GM18526 (cell line): Measurements from ENCODE around the gene IFNA4.

Source experiments
- POLR2A ChIP-seq: IDR thresholded peaks from 3 replicates; pipeline ENCODE4 v1.6.1; 2011; ENCODE audit not compliant: insufficient read length; ENCODE audit errors: extremely low read depth

IFNA4 gene

GRCh38 chr9:21154018-21154608 is 33.3 kb downstream of the IFNA4 start:
- TF ChIP-seq POLR2A, result no peak

DNA sequence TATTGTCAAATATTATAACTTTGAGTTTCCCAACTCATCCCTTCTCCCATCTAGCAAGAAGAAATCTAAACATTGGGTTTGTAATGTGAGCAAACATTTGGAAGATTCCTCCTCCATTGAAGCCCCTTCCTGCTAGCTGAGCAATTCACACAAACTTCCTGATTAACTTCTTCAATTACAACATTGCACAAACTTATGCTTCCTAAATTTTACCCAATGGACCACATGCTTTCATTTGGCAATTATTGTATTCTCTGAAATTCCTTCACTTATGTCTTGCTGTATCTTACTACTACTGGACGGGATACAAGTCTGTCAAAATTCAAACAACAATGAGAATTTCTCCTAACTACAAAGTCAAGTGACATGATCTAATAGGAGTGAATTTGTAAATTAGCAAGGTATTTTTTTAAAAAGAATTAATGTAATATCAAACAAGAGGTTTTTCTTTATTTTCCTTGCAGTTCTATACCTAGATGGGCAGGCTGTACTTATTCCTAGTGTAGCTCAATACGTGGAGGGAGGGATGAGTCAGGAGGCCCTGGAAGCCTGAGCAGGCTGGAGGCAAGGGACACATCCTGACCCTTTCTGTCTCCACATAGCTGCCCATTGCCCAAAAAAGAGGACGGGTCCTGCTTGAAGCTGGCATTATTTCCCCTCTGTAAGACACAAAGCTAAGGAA is 33.9 kb downstream of the IFNA4 start:
- TF ChIP-seq POLR2A, result no peak

GRCh38 chr9:21144603-21145002 is 42.8 kb downstream of the IFNA4 start:
- TF ChIP-seq POLR2A, result no peak

DNA sequence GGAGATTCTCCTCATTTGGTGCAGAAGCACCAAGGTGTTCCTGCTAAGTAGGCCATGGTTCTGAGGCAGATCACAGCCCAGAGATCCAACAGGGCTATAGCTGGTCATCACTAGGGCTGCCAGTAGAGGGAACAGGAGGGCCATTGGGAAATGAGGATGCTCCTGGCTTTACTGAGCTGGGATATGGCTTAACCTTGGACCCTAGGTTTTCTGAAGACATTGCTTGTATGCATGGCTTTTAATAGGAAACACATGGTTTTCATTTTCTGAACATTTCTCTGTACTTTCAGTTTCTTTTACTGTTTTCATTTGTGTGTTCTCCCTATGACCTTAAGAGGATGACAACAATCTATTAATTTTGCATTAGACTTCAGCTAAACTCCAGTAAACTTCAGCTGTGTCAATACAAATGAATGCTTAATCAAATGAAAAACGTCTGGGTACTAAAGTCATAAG is 45.9 kb downstream of the IFNA4 start, which contains the start of gene IFNW1:
Gene IFNW1, minus strand, starts transcription at position 406 of the 456 bp plus-strand sequence. Its CDS starts 262 bp downstream, at position 144.
- no peak for TF ChIP-seq POLR2A

DNA sequence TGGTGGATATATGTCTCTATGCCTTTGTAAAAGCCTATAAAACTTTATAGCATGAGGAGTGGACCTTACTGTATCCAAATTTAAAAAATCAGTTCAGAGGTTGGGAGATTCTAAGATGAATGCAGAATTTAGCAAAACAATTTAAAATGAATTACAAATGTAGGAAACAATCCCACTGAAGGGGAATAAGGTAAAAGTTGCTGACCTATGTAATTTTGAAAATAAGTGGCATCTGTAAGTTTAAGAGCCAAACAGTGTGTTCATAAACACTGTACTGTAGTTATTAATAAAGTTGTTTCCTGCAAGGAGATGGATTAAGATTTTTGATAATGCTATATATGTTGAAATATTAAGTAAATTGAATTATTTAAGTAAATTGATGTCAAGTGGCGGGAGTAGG is 50.4 kb downstream of the IFNA4 start:
- no peak for TF ChIP-seq POLR2A
